Measurements from ENCODE around the gene PPP2R2C.

- TF ChIP-seq CTCF (optimal IDR thresholded peaks at IDR 0.05 in 1 of 3, IDR thresholded peaks at IDR 0.05 in 1 of 3, conservative IDR thresholded peaks at IDR 0.05 in 1 of 3; ENCODE audit: extremely low read depth in 1 of 3, insufficient read depth in 2 of 3, low read length in 3 of 3) (no peak), EZH2 (IDR thresholded peaks at IDR 0.05; ENCODE audit: low read length) (no peak)
Observed at GRCh38 chr4:6321361-6321760, 151.1 kb downstream of the PPP2R2C start.
